ENCODE measurements around the gene PMCH.
"Not testable (repeated sequence)": the region's sequence is repeated elsewhere in the genome, so short reads cannot be mapped to it uniquely, and the experiment has no call there.

Gene PMCH

GRCh38 chr12:102197789-102198188 is at the start of gene PMCH:
PMCH (minus strand) TSS chr12:102197833; CDS start chr12:102197770, 63 bp downstream.
- no peak for DNase-seq

- DNase-seq: not testable (repeated sequence)
Observed at GRCh38 chr12:102240859-102241258, 43.2 kb upstream of the PMCH start.

- no peak for DNase-seq
Observed at GRCh38 chr12:102234599-102234998, 37.0 kb upstream of the PMCH start.

GRCh38 chr12:102232446-102232845 is 34.8 kb upstream of the PMCH start:
- DNase-seq: no peak

GRCh38 chr12:102232036-102232435 is 34.4 kb upstream of the PMCH start:
- DNase-seq: no peak

GRCh38 chr12:102227954-102228353 is 30.3 kb upstream of the PMCH start:
- no peak for DNase-seq

- DNase-seq: no peak
Observed at GRCh38 chr12:102220736-102221135, 23.1 kb upstream of the PMCH start.

- no peak for DNase-seq
Observed at GRCh38 chr12:102215992-102216691, 18.5 kb upstream of the PMCH start.

- DNase-seq: no peak
Observed at GRCh38 chr12:102204025-102204424, 6.4 kb upstream of the PMCH start.

GRCh38 chr12:102202556-102202955 is 4.9 kb upstream of the PMCH start:
- DNase-seq: no peak

GRCh38 chr12:102201436-102202061 is 3.9 kb upstream of the PMCH start:
- no peak for DNase-seq

GRCh38 chr12:102195826-102196225 is 1.8 kb downstream of the PMCH start:
- no peak for DNase-seq

- no peak for DNase-seq
Observed at GRCh38 chr12:102182635-102183034, 15.0 kb downstream of the PMCH start.

- no peak for DNase-seq
Observed at GRCh38 chr12:102174761-102175160, 22.9 kb downstream of the PMCH start.

GRCh38 chr12:102174117-102174516 is 23.5 kb downstream of the PMCH start:
- no peak for DNase-seq

- DNase-seq: no peak
Observed at GRCh38 chr12:102172436-102172835, 25.2 kb downstream of the PMCH start.

GRCh38 chr12:102171951-102172350 is 25.7 kb downstream of the PMCH start:
- no peak for DNase-seq

GRCh38 chr12:102169922-102170621 is 27.6 kb downstream of the PMCH start:
- no peak for DNase-seq

GRCh38 chr12:102167821-102168604 is 29.6 kb downstream of the PMCH start:
- no peak for DNase-seq

- DNase-seq: no peak
Observed at GRCh38 chr12:102163383-102163782, 34.2 kb downstream of the PMCH start.

- DNase-seq: not testable (repeated sequence)
Observed at GRCh38 chr12:102155206-102155605, 42.4 kb downstream of the PMCH start.

GRCh38 chr12:102147062-102147587 is 50.5 kb downstream of the PMCH start:
- not testable (repeated sequence) for DNase-seq
